ENCODE measurements around the gene PLXNA2. TPM values are rescaled to one million over a fixed set of nuclear protein-coding genes. Genes with fewer than 3 reads are reported as not detected.

Gene PLXNA2
- total and polyA plus RNA-seq, 2 of the 13 experiments (the other 11 are each of a cell fraction or from before 2014, with no cell fraction given): 1.1 to 2.1 TPM

- no peak for FAIRE-seq
- Histone ChIP-seq H3K9ac (ENCODE audit: insufficient read depth, low read depth, low read length) (no peak overlapping the region), H3K4me3 (replicated peaks in 1 of 3; ENCODE audit: insufficient read depth in 1 of 3, low read depth in 2 of 3, low read length in 3 of 3) (no peak overlapping the region), H4K20me1 (ENCODE audit: insufficient read depth, low read length) (no peaks in the 10 kb centered on the region), H3K27me3 (ENCODE audit: control insufficient read depth in 1 of 2, insufficient read depth in 2 of 2, low read length in 2 of 2) (no peaks in the 10 kb centered on the region), H3K27ac (ENCODE audit: extremely low read length, insufficient read depth, low read length) (no peak overlapping the region), H3K36me3 (replicated peaks in 1 of 2; ENCODE audit: control insufficient read depth in 1 of 2, insufficient read depth in 2 of 2, low read length in 2 of 2) (peaks cover 0 to 4% of the 10 kb centered on the region in 2 experiments; a peak in 2 of 5 replicates), H3K9me3 (ENCODE audit: low read length) (no peaks in the 10 kb centered on the region), H3K4me2 (ENCODE audit: low read depth, low read length) (no peak overlapping the region), H3K79me2 (ENCODE audit: insufficient read depth, low read length) (no peaks in the 10 kb centered on the region), H3K4me1 (ENCODE audit: insufficient read depth, low read length) (peaks cover under 1% of the 10 kb centered on the region; the same call in 1 of the 2 replicates), H2AFZ (ENCODE audit: low read length) (no peak overlapping the region)
- in situ Hi-C loops (cut with HindIII; ENCODE audit: extremely low pct_ligation_motif_present, low pct_unique_long_range_greater_than_20kb) (no loop called here), intact Hi-C loops (cut with micrococcal nuclease; ENCODE audit: unreplicated experiment) (no loop called here)
- 90% methylated on average over 19 of the region's 22 CpGs for WGBS (ENCODE audit: low lambda C conversion rate)
- POLR2A ChIA-PET: no interaction called here
- DNase-seq (ENCODE audit: low spot score): no peak
- TF ChIP-seq ZNF256 (CRISPR knock-in tag; conservative IDR thresholded peaks at IDR 0.05): no peak
- TF ChIP-seq ZNF83 (CRISPR knock-in tag; IDR thresholded peaks at IDR 0.05; ENCODE audit: borderline replicate concordance): no peak
- TF ChIP-seq ZNF766 (CRISPR knock-in tag; IDR thresholded peaks at IDR 0.05; ENCODE audit: borderline replicate concordance): no peak
- no peak for TF ChIP-seq NONO (IDR thresholded peaks at IDR 0.05)
- TF ChIP-seq NONO (CRISPR knock-in tag; conservative IDR thresholded peaks at IDR 0.05): no peak
- TF ChIP-seq ZNF839 (CRISPR knock-in tag; IDR thresholded peaks at IDR 0.05; ENCODE audit: borderline replicate concordance): no peak
- TF ChIP-seq RELA (CRISPR knock-in tag; IDR thresholded peaks at IDR 0.05): no peak
- TF ChIP-seq CBX1 (IDR thresholded peaks at IDR 0.05; ENCODE audit: low read depth): no peak
- no peak for TF ChIP-seq SRSF1 (optimal IDR thresholded peaks at IDR 0.05; ENCODE audit: low read depth, low read length)
- no peak for TF ChIP-seq MNT (IDR thresholded peaks at IDR 0.05)
- TF ChIP-seq ZNF670 (CRISPR knock-in tag; IDR thresholded peaks at IDR 0.05; ENCODE audit: borderline replicate concordance): no peak
- no peak for TF ChIP-seq IKZF1 (IDR thresholded peaks at IDR 0.05)
- CTCF ChIA-PET (ENCODE audit: low intra/inter-chr PET ratio, low total read pairs): no interaction called here
- no TSS peak for BruUV-seq (replicated peaks)
- ATAC-seq: no peak
Observed at GRCh38 chr1:208042041-208042615, 202.1 kb downstream of the PLXNA2 start.

Measured in HepG2 (cell line).